Right ventricle myocardium superior (tissue), 1 donor: ENCODE results near the gene DDR1. TPM values are rescaled to one million over a fixed set of nuclear protein-coding genes. Genes with fewer than 3 reads are reported as not detected.
"Not testable (repeated sequence)": the region's sequence is repeated elsewhere in the genome, so short reads cannot be mapped to it uniquely, and the experiment has no call there.

Source experiments
- ATAC-seq: fragments of 200-7000 bp; cut with Tn5 transposase; one replicate; pipeline ENCODE4 v1.9.1; 2020; ENCODE audit warnings: mild to moderate bottlenecking; ENCODE audit not compliant: poor library complexity
- DNase-seq: peaks from one replicate; pipeline ENCODE4 v3.0.0-alpha.2; 2020
- intact Hi-C: fragments of 100-400 bp; cut with DNase I; formaldehyde crosslinking; loops from one replicate; pipeline ENCODE4 v1.11.2; 2022
- total RNA-seq: library from RNA; stranded (reverse); fragmentation: NEBNext Ultra II Directional; extraction: Animal tissue kit (Norgen Biotek cat#: 25700); gene quantifications from one replicate; pipeline ENCODE4 v1.2.1, GENCODE V29; 2021
- donor health status: DM: no; HTN: yes; CAD: no; lungs with severe emphysema.

The DDR1 gene
- total RNA-seq, 1 donor from 2014 or later = 23.2 TPM

- intact Hi-C loops = no loop called here
- ATAC-seq (no peak), DNase-seq (no peak)
Measured at GRCh38 chr6:30903236-30903635, 18.9 kb downstream of the DDR1 start.

GRCh38 chr6:30907290-30907757 lies 23.0 kb downstream of the DDR1 start:
- intact Hi-C loops, DNase-seq, ATAC-seq: not testable (repeated sequence)

- ATAC-seq (peak; percentile 99), DNase-seq (peak; percentile 98)
- intact Hi-C loops = no loop called here
Measured at GRCh38 chr6:30907758-30908591, 23.7 kb downstream of the DDR1 start, which contains the start of gene GTF2H4. GTF2H4 (plus strand) TSS chr6:30908207.

- DNase-seq (no peak), ATAC-seq (no peak)
- intact Hi-C loops = no loop called here
Measured at GRCh38 chr6:30908700-30909099, 24.4 kb downstream of the DDR1 start.

- ATAC-seq = not testable (repeated sequence)
- peak; percentile 38 for DNase-seq
- intact Hi-C loops = loop anchor here (10.0 kb wide), 1 partner anchor 134 kb away; no protein-coding TSS in a partner anchor
Measured at GRCh38 chr6:30910473-30910872, 26.2 kb downstream of the DDR1 start.

- DNase-seq (peak; percentile 29), ATAC-seq (no peak)
- intact Hi-C loops = loop anchor here (10.0 kb wide), 1 partner anchor 132 kb away; no protein-coding TSS in a partner anchor
Measured at GRCh38 chr6:30912746-30913520, 28.6 kb downstream of the DDR1 start.

GRCh38 chr6:30913721-30914075 lies 29.4 kb downstream of the DDR1 start:
- DNase-seq (no peak), ATAC-seq (peak; percentile 60)
- intact Hi-C loops = loop anchor here (10.0 kb wide), 1 partner anchor 131 kb away; no protein-coding TSS in a partner anchor

- intact Hi-C loops = loop anchor here (10.0 kb wide), 1 partner anchor 131 kb away; no protein-coding TSS in a partner anchor
- peak; percentile 97 for ATAC-seq
Measured at GRCh38 chr6:30914076-30914853, 29.9 kb downstream of the DDR1 start, which contains the start of gene VARS2. VARS2 (plus strand) TSS chr6:30914238; CDS start chr6:30914837, 599 bp downstream.

GRCh38 chr6:30914854-30915590 lies 30.7 kb downstream of the DDR1 start:
- DNase-seq (peak; percentile 33), ATAC-seq (peak; percentile 5)
- intact Hi-C loops = loop anchor here (5.0 to 10.0 kb wide), 2 partner anchors 130 to 152 kb away; no protein-coding TSS in a partner anchor

More at GRCh38 chr6:30914076-30914853, 29.9 kb downstream of the DDR1 start, which contains the start of gene VARS2:
- peak; percentile 94 for DNase-seq

GRCh38 chr6:30915591-30915946 lies 31.2 kb downstream of the DDR1 start:
- intact Hi-C loops = loop anchor here (5.0 to 10.0 kb wide), 2 partner anchors 129 to 152 kb away; no protein-coding TSS in a partner anchor
- DNase-seq (peak; percentile 44), ATAC-seq (peak; percentile 60)

GRCh38 chr6:30917041-30917440 lies 32.7 kb downstream of the DDR1 start:
- no peak for ATAC-seq
- peak; percentile 31 for DNase-seq
- intact Hi-C loops = loop anchor here (5.0 to 10.0 kb wide), 2 partner anchors 128 to 150 kb away; no protein-coding TSS in a partner anchor

GRCh38 chr6:30917487-30917886 lies 33.2 kb downstream of the DDR1 start:
- DNase-seq = peak; percentile 29
- ATAC-seq = no peak
- intact Hi-C loops = loop anchor here (5.0 to 10.0 kb wide), 2 partner anchors 127 to 150 kb away; no protein-coding TSS in a partner anchor

GRCh38 chr6:30918670-30919069 lies 34.4 kb downstream of the DDR1 start:
- intact Hi-C loops = loop anchor here (5.0 to 10.0 kb wide), 2 partner anchors 126 to 149 kb away; no protein-coding TSS in a partner anchor
- ATAC-seq = no peak

GRCh38 chr6:30922447-30922852 lies 38.1 kb downstream of the DDR1 start:
- ATAC-seq = no peak
- intact Hi-C loops = no loop called here
- DNase-seq = peak; percentile 20

More at GRCh38 chr6:30918670-30919069, 34.4 kb downstream of the DDR1 start:
- peak; percentile 33 for DNase-seq

GRCh38 chr6:30924040-30924627 lies 39.8 kb downstream of the DDR1 start:
- DNase-seq = peak; percentile 46
- intact Hi-C loops = not testable (repeated sequence)
- ATAC-seq = peak; percentile 73

GRCh38 chr6:30926644-30927043 lies 42.3 kb downstream of the DDR1 start:
- DNase-seq (peak; percentile 59), ATAC-seq (peak; percentile 80)
- intact Hi-C loops = no loop called here

GRCh38 chr6:30927080-30927479 lies 42.8 kb downstream of the DDR1 start:
- intact Hi-C loops, ATAC-seq, DNase-seq: not testable (repeated sequence)
